ENCODE results near the gene MCM6.

The MCM6 gene

GRCh38 chr2:135876066-135876711 lies at the start of gene MCM6:
MCM6 (minus strand) TSS chr2:135876443; CDS start chr2:135876365, 78 bp downstream.
- TF ChIP-seq POU6F1 (CRISPR knock-in tag; IDR thresholded peaks at IDR 0.05; ENCODE audit: borderline replicate concordance, low read depth) (no peak), TSHZ2 (CRISPR knock-in tag; IDR thresholded peaks at IDR 0.05) (peak; percentile 30; the same call in 1 of the 2 replicates), ZFP30 (CRISPR knock-in tag; IDR thresholded peaks at IDR 0.05) (no peak)
- peak; percentile 97 for ATAC-seq

DNA sequence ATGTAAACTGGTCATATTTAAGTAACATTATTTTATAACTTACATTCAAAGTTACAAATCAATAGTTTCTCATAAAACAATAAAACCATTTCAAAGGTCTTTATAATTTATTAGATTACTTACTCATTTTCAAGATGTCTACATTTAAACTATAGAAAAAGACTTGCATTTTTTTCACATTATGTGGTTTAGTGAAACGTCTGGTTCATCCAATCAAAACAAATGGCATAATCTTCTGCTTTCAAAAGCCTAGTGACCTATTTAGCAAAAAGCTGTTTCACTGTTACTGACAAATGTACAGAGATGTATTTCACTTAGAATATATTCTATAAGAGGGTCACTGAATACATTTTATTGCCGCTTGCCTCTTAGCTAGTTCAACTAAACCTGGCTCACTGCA lies 49.3 kb upstream of the MCM6 start:
- ATAC-seq, result no peak

DNA sequence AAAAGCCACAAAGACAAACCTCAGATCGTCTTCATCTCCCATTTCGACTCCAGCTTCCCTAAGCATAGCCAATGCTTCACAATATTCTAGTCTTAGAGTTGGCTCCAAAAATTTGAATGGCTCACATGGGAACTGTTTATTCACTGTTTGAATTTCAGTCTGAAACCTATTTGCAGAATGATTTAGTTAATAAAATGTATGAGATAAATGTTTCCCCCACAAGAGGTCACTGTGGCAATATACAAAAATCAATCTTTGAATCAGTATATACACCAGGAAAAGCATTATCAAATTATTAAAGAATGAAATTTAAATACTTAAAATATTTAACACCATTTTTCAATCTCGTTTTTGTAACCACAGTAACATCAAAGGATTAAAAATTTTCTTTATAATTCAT lies 40.0 kb upstream of the MCM6 start:
- no peak for TF ChIP-seq ESRRG (CRISPR knock-in tag; IDR thresholded peaks at IDR 0.05)
- TF ChIP-seq ZNF70 (CRISPR knock-in tag; IDR thresholded peaks at IDR 0.05), result no peak
- TF ChIP-seq PPARA (CRISPR knock-in tag; IDR thresholded peaks at IDR 0.05; ENCODE audit: borderline replicate concordance), result no peak
- no peak for TF ChIP-seq TOX (CRISPR knock-in tag; IDR thresholded peaks at IDR 0.05; ENCODE audit: borderline replicate concordance)
- TF ChIP-seq ZFP3 (CRISPR knock-in tag; IDR thresholded peaks at IDR 0.05), result no peak
- no peak for TF ChIP-seq ZNF565 (CRISPR knock-in tag; conservative IDR thresholded peaks at IDR 0.05; ENCODE audit: low read depth)
- no peak for TF ChIP-seq CSRNP3 (CRISPR knock-in tag; IDR thresholded peaks at IDR 0.05)
- no peak for TF ChIP-seq PATZ1 (CRISPR knock-in tag; IDR thresholded peaks at IDR 0.05; ENCODE audit: borderline replicate concordance)
- peak; percentile 76 for ATAC-seq

More for the DNA sequence above, 49.3 kb upstream of the MCM6 start:
- TF ChIP-seq ARNTL (CRISPR knock-in tag; IDR thresholded peaks at IDR 0.05; ENCODE audit: borderline replicate concordance, low read depth) (no peak), RARB (CRISPR knock-in tag; IDR thresholded peaks at IDR 0.05) (no peak), SNAI2 (CRISPR knock-in tag; IDR thresholded peaks at IDR 0.05) (no peak), OSR1 (CRISPR knock-in tag; IDR thresholded peaks at IDR 0.05) (no peak), CSRNP3 (CRISPR knock-in tag; IDR thresholded peaks at IDR 0.05) (no peak), ZNF565 (CRISPR knock-in tag; conservative IDR thresholded peaks at IDR 0.05; ENCODE audit: low read depth) (no peak), PATZ1 (CRISPR knock-in tag; IDR thresholded peaks at IDR 0.05; ENCODE audit: borderline replicate concordance) (no peak), TSHZ2 (CRISPR knock-in tag; IDR thresholded peaks at IDR 0.05) (no peak), TOX (CRISPR knock-in tag; IDR thresholded peaks at IDR 0.05; ENCODE audit: borderline replicate concordance) (no peak)
